ENCODE data around the gene GALNT15.

GALNT15 gene

GRCh38 chr3:16240229-16241023, 65.9 kb downstream of the GALNT15 start:
- H3K4me3 Mint-ChIP-seq, result no peak overlapping the region
- no peak overlapping the region for H3K27ac Mint-ChIP-seq
- H3K36me3 Mint-ChIP-seq (ENCODE audit: low read depth), result no peaks in the 10 kb centered on the region
- H3K4me1 Mint-ChIP-seq, result no peaks in the 10 kb centered on the region
- no peak for TF ChIP-seq CTCF (IDR thresholded peaks at IDR 0.05; ENCODE audit: unreplicated experiment in 3 of 3)
- H3K9me3 Mint-ChIP-seq, result no peaks in the 10 kb centered on the region
- H3K27me3 Mint-ChIP-seq (ENCODE audit: low read depth), result peaks cover 15% of the 10 kb centered on the region

DNA sequence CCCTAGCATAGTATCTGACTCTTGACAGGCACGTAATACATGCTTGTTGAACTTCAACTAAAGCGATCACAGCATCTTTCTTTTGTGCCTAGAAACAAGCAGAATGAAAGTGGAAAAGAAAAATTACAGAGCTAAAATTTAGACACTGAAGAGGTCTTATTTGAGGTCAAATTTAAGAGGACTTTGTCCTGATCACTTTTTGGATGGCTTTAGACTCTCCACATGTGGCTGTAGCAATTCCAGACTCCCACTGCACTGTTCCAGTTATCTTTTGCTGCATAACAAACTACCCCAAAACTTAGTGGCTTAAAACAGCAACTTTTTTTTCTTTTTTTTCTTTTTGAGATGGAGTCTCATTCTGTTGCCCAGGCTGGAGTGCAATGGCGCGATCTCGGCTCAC, 66.7 kb downstream of the GALNT15 start:
- Mint-ChIP-seq H3K9me3 (no peaks in the 10 kb centered on the region), H3K27ac (no peak overlapping the region), H3K4me1 (no peaks in the 10 kb centered on the region), H3K27me3 (ENCODE audit: low read depth) (peaks cover 15% of the 10 kb centered on the region), H3K36me3 (ENCODE audit: low read depth) (no peaks in the 10 kb centered on the region), H3K4me3 (no peak overlapping the region)
- no peak for TF ChIP-seq CTCF (IDR thresholded peaks at IDR 0.05; ENCODE audit: unreplicated experiment in 3 of 3)

DNA sequence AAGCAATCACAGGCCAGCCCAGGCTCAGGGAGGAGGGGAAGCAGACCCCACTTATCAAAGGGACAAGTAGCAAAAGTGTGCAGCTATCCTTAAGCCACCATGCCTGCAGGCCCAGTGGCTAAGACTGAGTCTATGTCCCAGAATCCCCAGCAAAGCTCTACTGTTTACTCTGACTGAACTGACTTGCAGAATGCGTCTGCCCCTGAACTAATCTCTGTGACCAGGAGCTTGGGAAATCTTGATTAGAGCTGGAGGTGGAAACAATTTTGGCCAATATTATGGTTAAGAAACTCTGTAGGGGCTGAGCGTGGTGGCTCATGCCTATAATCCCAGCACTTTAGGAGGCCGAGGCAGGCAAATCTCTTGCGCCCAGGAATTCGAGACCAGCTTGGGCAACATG, 67.7 kb downstream of the GALNT15 start:
- Mint-ChIP-seq H3K4me1 (no peaks in the 10 kb centered on the region), H3K9me3 (no peaks in the 10 kb centered on the region), H3K36me3 (ENCODE audit: low read depth) (no peaks in the 10 kb centered on the region)

DNA sequence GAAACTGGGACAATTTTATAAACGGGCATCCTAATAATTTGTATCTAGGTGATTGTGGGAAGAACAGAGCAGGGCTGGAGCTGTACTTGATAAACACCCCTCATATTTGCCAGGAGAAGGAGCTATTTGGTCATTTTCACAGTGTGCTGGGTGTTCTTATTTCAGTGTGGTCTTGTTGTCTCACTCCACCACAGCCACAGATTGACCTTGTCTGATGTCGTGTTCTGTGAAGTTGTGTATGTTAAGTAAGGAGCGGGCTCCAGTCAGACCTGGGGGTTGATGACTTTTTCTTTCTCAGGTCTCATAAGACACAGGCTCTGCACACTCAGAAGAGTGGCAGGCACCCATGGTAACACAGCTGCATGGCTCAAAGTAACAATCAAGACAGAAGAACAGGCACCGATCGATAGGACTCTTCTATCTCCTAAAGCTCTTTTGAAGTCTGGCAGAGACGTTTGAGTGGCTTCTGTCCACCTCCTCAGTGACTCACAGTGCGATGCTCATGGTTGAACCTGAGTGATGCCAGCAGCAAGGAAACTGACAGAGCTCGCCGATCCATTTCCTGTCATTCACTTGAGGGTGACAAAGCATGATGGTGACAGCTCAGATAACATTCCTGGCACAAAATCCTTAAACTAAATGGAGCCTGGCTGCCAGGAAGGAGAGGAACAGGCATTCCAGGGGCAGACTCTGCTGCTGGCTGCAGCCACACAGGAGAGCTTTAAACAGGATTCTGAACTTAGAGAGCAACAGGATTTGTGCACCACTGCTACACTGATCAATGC, 69.4 kb downstream of the GALNT15 start:
- no peaks in the 10 kb centered on the region for H3K9me3 Mint-ChIP-seq
- TF ChIP-seq CTCF (IDR thresholded peaks at IDR 0.05; ENCODE audit: unreplicated experiment in 3 of 3), result no peak
- no peaks in the 10 kb centered on the region for H3K4me1 Mint-ChIP-seq

More for the DNA sequence above, 67.7 kb downstream of the GALNT15 start:
- TF ChIP-seq CTCF (IDR thresholded peaks at IDR 0.05; ENCODE audit: unreplicated experiment in 3 of 3), result no peak
- Mint-ChIP-seq H3K27me3 (ENCODE audit: low read depth) (peaks cover 16% of the 10 kb centered on the region), H3K27ac (no peak overlapping the region), H3K4me3 (no peak overlapping the region)

GRCh38 chr3:16245609-16246008, 71.1 kb downstream of the GALNT15 start:
- no peaks in the 10 kb centered on the region for H3K4me1 Mint-ChIP-seq
- no peaks in the 10 kb centered on the region for H3K9me3 Mint-ChIP-seq
- H3K27me3 Mint-ChIP-seq (ENCODE audit: low read depth), result peaks cover 20% of the 10 kb centered on the region
- H3K4me3 Mint-ChIP-seq, result no peak overlapping the region
- H3K27ac Mint-ChIP-seq, result no peak overlapping the region
- TF ChIP-seq CTCF (IDR thresholded peaks at IDR 0.05; ENCODE audit: unreplicated experiment in 3 of 3), result no peak
- no peaks in the 10 kb centered on the region for H3K36me3 Mint-ChIP-seq (ENCODE audit: low read depth)

More for the DNA sequence above, 69.4 kb downstream of the GALNT15 start:
- Mint-ChIP-seq H3K27me3 (ENCODE audit: low read depth) (peaks cover 20% of the 10 kb centered on the region), H3K4me3 (no peak overlapping the region), H3K36me3 (ENCODE audit: low read depth) (no peaks in the 10 kb centered on the region), H3K27ac (no peak overlapping the region)

All from nephron (organoid).